K562 (cell line): ENCODE results near the gene TCF15. TPM values are rescaled to one million over a fixed set of nuclear protein-coding genes. Genes with fewer than 3 reads are reported as not detected.
A peak's percentile ranks its signal among the peaks of the same experiment; 100 is the strongest.

Source experiments
- C11orf30 ChIP-seq: fragments of 450-650 bp; IDR thresholded peaks from 2 replicates; pipeline ENCODE4 v1.6.1; 2016; ENCODE audit warnings: low read depth, mild to moderate bottlenecking
- CREB1 ChIP-seq, 2 experiments: sonication (generic) in 1 of 2; formaldehyde crosslinking in 1 of 2; IDR thresholded peaks; 2 replicates each; pipeline versions ENCODE4 v1.6.1 to v1.8.0; 2012 to 2022; ENCODE audit warnings: inconsistent platforms in 1 of 2, mild to moderate bottlenecking in 1 of 2, missing genetic modification reagents in 1 of 2, moderate library complexity in 1 of 2
- GATA2 ChIP-seq: sonication (generic); formaldehyde crosslinking; IDR thresholded peaks from 2 replicates; pipeline ENCODE4 v1.4.0; 2020; ENCODE audit warnings: mild to moderate bottlenecking, missing genetic modification reagents
- MBD2 ChIP-seq: sonication (generic); IDR thresholded peaks from 2 replicates; pipeline ENCODE4 v1.6.1; 2016; ENCODE audit warnings: low read depth, borderline replicate concordance
- POLR3G ChIP-seq: IDR thresholded peaks from 2 replicates; pipeline ENCODE4 v1.6.1; 2011; ENCODE audit not compliant: insufficient read length, insufficient replicate concordance; ENCODE audit errors: extremely low read depth
- SMAD2 ChIP-seq: fragments of 150-350 bp; IDR thresholded peaks from 2 replicates; pipeline ENCODE4 v1.6.1; 2014; ENCODE audit warnings: low read depth, mild to moderate bottlenecking, low read length
- SMAD4 ChIP-seq: fragments of 250-450 bp; sonication (Bioruptor Pico); conservative IDR thresholded peaks from 2 replicates; pipeline ENCODE4 v1.8.0; 2021; ENCODE audit warnings: inconsistent platforms, mild to moderate bottlenecking, moderate library complexity
- SRF ChIP-seq, 2 experiments: fragments of 250-450, 450-650 bp in 1 of 2; sonication (Bioruptor Pico) in 1 of 2; sonication (generic) in 1 of 2; formaldehyde crosslinking; IDR thresholded peaks; 2 replicates each; pipeline versions ENCODE4 v1.5.0 to v1.5.1; 2020 to 2022; ENCODE audit warnings: mild to moderate bottlenecking in 1 of 2, missing genetic modification reagents in 1 of 2
- TRIM28 ChIP-seq: fragments of 450-650 bp; IDR thresholded peaks from 2 replicates; pipeline ENCODE4 v1.6.1; 2017
- ZNF175 ChIP-seq: fragments of 200-800 bp; sonication (Bioruptor generic); IDR thresholded peaks from 2 replicates; pipeline ENCODE4 v1.6.1; 2016; ENCODE audit warnings: low read depth, mild to moderate bottlenecking, missing genetic modification characterization, missing compliant biosample characterization
- ZNF224 ChIP-seq: sonication (generic); formaldehyde crosslinking; IDR thresholded peaks from 2 replicates; pipeline ENCODE4 v1.8.0; 2022; ENCODE audit warnings: mild to moderate bottlenecking, missing genetic modification reagents
- ZNF785 ChIP-seq: fragments of 250-450 bp; sonication (Bioruptor Pico); IDR thresholded peaks from 2 replicates; pipeline ENCODE4 v1.4.0; 2020; ENCODE audit warnings: mild to moderate bottlenecking
- polyA plus RNA-seq, 8 experiments: library from polyadenylated mRNA; depleted of rRNA in 4 of 8; stranded (reverse) in 5 of 8; unstranded in 3 of 8; fragments of >200 nt; fragmentation: Nextera tagmentation in 2 of 8; fragmentation: Illumina TruSeq in 1 of 8; extraction: Ambion mirVana in 2 of 8; extraction: Trizol in 1 of 8; gene quantifications; 2 replicates each; pipeline versions ENCODE4 v1.2.1 to v1.2.3, GENCODE V29; 2011 to 2014; ENCODE audit warnings: inconsistent platforms in 1 of 8, missing spikeins in 1 of 8
- total RNA-seq, 7 experiments: library from RNA; depleted of rRNA in 6 of 7; stranded (reverse); fragments of >200 nt in 6 of 7; fragmentation: Illumina TruSeq in 2 of 7; extraction: Trizol in 2 of 7; gene quantifications; 2 replicates each; pipeline versions ENCODE4 v1.2.1 to v1.2.3, GENCODE V29; 2011 to 2021; ENCODE audit warnings: low replicate concordance in 1 of 7
- TF ChIP-seq, protein P1 (sequence below), 2 experiments: fragments of 450-650 bp in 1 of 2; sonication (generic) in 1 of 2; formaldehyde crosslinking in 1 of 2; IDR thresholded peaks; 2 replicates each; pipeline versions ENCODE4 v1.7.1 to v1.9.0; 2016 to 2022; ENCODE audit warnings: inconsistent platforms in 1 of 2, mild to moderate bottlenecking in 1 of 2, missing genetic modification reagents in 1 of 2
- TF ChIP-seq, protein P2 (sequence below): sonication (generic); formaldehyde crosslinking; IDR thresholded peaks from 2 replicates; pipeline ENCODE4 v1.5.0; 2020; ENCODE audit warnings: missing genetic modification reagents
- TF ChIP-seq, protein P3 (sequence below): fragments of 250-450 bp; sonication (Bioruptor Pico); IDR thresholded peaks from 2 replicates; pipeline ENCODE4 v1.8.0; 2022; ENCODE audit warnings: moderate library complexity, mild to moderate bottlenecking, inconsistent platforms

The TCF15 gene
- total and polyA plus RNA-seq, 9 of the 15 experiments (the other 6 are each of a cell fraction or from before 2014, with no cell fraction given), result 0.04 to 5.0 (median 1.2) TPM

DNA sequence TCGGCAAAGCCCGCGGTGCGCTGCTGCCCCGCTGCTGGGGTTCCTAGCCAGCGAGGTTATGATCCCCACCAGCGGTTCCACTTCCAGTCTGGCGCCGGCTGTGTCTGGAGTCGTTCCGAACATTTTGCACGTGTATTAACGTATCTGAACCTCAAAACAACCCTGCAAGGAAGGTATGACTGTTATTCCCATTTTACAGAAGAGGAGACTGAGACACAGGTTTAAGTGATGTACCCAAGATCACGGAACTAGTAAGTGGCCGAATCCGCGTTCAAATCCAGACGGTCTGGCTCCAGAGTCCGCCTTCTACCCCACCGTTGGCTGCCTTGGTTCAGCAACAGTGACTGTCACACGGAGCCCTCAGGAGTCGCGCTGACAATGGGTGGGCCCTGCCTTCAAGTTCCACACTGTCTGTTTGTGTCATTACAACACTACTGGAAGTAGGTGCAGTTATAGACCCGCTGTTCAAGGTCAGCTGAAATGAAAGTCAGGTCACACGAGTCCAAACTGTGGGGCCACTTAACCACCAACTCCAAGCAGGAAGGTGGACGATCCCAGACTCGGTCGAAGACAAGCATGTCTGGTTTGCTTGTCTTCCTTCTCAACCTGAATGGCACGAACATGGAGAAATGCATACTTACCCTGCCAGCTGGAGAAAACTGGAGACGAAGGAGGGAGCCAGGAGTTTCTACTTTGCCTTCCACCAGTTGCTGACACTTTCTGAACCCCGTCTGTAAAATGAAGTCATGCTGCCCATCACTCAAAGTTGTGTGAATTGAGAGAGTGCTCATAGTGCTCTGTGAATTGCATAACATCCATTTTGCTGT, 43.7 kb upstream of the TCF15 start (continued):
- TF ChIP-seq, protein P1, sequence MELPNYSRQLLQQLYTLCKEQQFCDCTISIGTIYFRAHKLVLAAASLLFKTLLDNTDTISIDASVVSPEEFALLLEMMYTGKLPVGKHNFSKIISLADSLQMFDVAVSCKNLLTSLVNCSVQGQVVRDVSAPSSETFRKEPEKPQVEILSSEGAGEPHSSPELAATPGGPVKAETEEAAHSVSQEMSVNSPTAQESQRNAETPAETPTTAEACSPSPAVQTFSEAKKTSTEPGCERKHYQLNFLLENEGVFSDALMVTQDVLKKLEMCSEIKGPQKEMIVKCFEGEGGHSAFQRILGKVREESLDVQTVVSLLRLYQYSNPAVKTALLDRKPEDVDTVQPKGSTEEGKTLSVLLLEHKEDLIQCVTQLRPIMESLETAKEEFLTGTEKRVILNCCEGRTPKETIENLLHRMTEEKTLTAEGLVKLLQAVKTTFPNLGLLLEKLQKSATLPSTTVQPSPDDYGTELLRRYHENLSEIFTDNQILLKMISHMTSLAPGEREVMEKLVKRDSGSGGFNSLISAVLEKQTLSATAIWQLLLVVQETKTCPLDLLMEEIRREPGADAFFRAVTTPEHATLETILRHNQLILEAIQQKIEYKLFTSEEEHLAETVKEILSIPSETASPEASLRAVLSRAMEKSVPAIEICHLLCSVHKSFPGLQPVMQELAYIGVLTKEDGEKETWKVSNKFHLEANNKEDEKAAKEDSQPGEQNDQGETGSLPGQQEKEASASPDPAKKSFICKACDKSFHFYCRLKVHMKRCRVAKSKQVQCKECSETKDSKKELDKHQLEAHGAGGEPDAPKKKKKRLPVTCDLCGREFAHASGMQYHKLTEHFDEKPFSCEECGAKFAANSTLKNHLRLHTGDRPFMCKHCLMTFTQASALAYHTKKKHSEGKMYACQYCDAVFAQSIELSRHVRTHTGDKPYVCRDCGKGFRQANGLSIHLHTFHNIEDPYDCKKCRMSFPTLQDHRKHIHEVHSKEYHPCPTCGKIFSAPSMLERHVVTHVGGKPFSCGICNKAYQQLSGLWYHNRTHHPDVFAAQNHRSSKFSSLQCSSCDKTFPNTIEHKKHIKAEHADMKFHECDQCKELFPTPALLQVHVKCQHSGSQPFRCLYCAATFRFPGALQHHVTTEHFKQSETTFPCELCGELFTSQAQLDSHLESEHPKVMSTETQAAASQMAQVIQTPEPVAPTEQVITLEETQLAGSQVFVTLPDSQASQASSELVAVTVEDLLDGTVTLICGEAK (IDR thresholded peaks at IDR 0.05), result peak; percentile 36; the same call in 1 of the 2 replicates
- TF ChIP-seq, protein P1 (CRISPR knock-in tag; IDR thresholded peaks at IDR 0.05), result no peak
- TF ChIP-seq ZNF224 (CRISPR knock-in tag) (no peak), CREB1 (IDR thresholded peaks at IDR 0.05) (no peak), CREB1 (CRISPR knock-in tag; IDR thresholded peaks at IDR 0.05) (0 out of 2 replicates have a peak, but pooled peaks have one; percentile 12), SMAD2 (no peak), GATA2 (no peak), MBD2 (peak; percentile 38; the same call in 1 of the 2 replicates), SMAD4 (CRISPR knock-in tag) (0 out of 2 replicates have a peak, but pooled peaks have one; percentile 10), ZNF785 (CRISPR knock-in tag) (no peak), TRIM28 (peak; percentile 62; the same call in 1 of the 2 replicates), C11orf30 (peak; percentile 48; the same call in 1 of the 2 replicates), SRF (CRISPR knock-in tag; IDR thresholded peaks at IDR 0.05) (no peak), POLR3G (no peak), ZNF175 (CRISPR knock-in tag) (0 out of 2 replicates have a peak, but pooled peaks have one; percentile 62)
- TF ChIP-seq, protein P2, sequence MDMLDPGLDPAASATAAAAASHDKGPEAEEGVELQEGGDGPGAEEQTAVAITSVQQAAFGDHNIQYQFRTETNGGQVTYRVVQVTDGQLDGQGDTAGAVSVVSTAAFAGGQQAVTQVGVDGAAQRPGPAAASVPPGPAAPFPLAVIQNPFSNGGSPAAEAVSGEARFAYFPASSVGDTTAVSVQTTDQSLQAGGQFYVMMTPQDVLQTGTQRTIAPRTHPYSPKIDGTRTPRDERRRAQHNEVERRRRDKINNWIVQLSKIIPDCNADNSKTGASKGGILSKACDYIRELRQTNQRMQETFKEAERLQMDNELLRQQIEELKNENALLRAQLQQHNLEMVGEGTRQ (CRISPR knock-in tag), result no peak
- TF ChIP-seq, protein P3, sequence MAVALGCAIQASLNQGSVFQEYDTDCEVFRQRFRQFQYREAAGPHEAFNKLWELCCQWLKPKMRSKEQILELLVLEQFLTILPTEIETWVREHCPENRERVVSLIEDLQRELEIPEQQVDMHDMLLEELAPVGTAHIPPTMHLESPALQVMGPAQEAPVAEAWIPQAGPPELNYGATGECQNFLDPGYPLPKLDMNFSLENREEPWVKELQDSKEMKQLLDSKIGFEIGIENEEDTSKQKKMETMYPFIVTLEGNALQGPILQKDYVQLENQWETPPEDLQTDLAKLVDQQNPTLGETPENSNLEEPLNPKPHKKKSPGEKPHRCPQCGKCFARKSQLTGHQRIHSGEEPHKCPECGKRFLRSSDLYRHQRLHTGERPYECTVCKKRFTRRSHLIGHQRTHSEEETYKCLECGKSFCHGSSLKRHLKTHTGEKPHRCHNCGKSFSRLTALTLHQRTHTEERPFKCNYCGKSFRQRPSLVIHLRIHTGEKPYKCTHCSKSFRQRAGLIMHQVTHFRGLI (CRISPR knock-in tag), result no peak
